ENCODE data around the gene PTPN6.

Gene PTPN6

DNA sequence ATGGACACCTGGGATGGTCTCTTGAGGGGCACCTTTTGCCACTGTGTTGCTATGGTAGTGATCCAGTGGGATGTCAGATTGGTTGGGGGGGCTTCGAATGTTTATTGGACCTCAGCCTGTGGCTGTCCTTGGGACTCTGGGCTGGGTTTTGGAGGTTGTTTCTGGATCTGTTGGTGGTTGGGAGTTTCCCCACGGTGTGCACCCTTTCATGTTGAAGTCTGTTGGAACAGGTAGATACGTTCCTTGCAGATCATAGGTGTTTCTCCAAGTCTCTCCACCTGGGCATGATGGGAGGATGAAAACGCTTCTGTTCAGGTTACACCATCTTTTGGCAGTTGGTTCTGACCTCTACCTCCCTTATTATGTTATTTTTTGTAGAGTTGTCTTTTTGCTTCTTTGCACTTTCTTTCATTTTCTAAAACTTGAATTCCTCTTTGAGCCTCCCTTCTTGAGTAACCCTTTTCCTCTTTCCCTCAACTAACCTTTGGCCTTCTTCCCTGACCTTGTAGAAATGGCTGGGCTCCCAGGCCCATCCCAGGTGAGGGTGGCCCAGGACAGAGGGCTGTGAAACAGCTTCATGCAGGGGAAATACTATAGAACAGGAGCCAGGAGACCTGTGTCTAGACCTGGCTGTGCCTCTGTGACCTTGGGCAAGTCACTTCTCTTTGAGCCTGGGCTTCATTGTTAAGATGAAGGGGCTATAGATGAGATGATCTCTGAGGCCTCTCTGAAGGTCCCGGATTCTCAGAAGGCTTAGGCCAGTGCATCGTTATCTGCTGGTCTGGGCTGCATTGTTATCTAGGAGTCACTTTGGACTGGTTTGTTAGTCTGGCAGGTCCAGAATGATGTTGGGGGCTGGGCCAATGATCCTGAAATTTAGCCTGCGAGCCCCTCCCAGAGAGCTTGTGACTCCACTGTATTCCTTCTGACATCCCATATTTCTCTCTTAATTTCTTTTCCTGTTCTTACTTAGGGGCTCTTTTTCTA, 21.4 kb upstream of the PTPN6 start:
- Histone ChIP-seq H3K4me1 (ENCODE audit: insufficient read depth, low read length) (peaks cover 18% of the 10 kb centered on the region), H3K9ac (ENCODE audit: low read depth, low read length) (peak overlapping the region; percentile 81), H3K36me3 (ENCODE audit: insufficient read depth, low read length) (peaks cover 14% of the 10 kb centered on the region), H3K9me3 (ENCODE audit: control insufficient read depth, insufficient read depth, low read length) (no peaks in the 10 kb centered on the region)

DNA sequence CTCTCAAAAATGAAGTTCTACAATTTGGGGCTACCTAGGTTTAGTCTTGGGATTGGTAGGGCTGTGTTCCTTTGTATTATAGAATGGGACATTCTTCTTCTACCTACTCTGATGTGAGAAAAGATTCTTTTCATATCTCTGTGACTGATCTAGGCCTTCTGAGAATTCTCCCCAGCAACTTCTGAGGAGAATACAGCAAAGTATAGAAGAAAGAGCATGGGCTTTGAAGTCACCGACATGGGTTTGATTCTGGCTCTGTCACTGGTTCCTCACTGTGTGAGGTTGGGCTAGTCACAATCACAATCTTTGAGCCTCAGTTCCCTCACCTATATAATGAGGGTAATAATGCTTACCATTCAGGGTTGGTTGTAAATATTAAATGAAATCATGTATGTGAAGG, 18.4 kb upstream of the PTPN6 start:
- H3K9ac ChIP-seq (ENCODE audit: low read depth, low read length), result no peak overlapping the region

GRCh38 chr12:6934110-6934509, 17.0 kb upstream of the PTPN6 start:
- no peak overlapping the region for H3K9ac ChIP-seq (ENCODE audit: low read depth, low read length)
- no peaks in the 10 kb centered on the region for H3K9me3 ChIP-seq (ENCODE audit: control insufficient read depth, insufficient read depth, low read length)
- H3K4me1 ChIP-seq (ENCODE audit: insufficient read depth, low read length), result peaks cover 11% of the 10 kb centered on the region
- H3K36me3 ChIP-seq (ENCODE audit: insufficient read depth, low read length), result peaks cover 14% of the 10 kb centered on the region

More for the DNA sequence above, 18.4 kb upstream of the PTPN6 start:
- H3K4me1 ChIP-seq (ENCODE audit: insufficient read depth, low read length), result peaks cover 11% of the 10 kb centered on the region
- H3K36me3 ChIP-seq (ENCODE audit: insufficient read depth, low read length), result peaks cover 14% of the 10 kb centered on the region
- no peaks in the 10 kb centered on the region for H3K9me3 ChIP-seq (ENCODE audit: control insufficient read depth, insufficient read depth, low read length)

DNA sequence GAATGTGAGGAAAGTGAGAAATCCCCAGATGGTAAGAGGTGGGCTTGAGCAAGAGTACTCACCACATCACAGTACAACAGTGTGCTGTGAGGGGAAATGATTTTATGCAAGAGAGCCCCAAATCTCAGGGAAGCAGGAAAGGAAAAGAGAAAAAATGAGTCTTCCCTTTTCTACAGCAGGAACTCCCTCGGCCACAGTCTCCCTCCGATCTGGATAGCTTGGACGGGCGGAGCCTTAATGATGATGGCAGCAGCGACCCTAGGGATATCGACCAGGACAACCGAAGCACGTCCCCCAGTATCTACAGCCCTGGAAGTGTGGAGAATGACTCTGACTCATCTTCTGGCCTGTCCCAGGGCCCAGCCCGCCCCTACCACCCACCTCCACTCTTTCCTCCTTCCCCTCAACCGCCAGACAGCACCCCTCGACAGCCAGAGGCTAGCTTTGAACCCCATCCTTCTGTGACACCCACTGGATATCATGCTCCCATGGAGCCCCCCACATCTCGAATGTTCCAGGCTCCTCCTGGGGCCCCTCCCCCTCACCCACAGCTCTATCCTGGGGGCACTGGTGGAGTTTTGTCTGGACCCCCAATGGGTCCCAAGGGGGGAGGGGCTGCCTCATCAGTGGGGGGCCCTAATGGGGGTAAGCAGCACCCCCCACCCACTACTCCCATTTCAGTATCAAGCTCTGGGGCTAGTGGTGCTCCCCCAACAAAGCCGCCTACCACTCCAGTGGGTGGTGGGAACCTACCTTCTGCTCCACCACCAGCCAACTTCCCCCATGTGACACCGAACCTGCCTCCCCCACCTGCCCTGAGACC, 15.6 kb upstream of the PTPN6 start:
- Histone ChIP-seq H3K36me3 (ENCODE audit: insufficient read depth, low read length) (peaks cover 14% of the 10 kb centered on the region), H3K9me3 (ENCODE audit: control insufficient read depth, insufficient read depth, low read length) (no peaks in the 10 kb centered on the region), H3K4me1 (ENCODE audit: insufficient read depth, low read length) (no peaks in the 10 kb centered on the region; the same call in 1 of the 2 replicates), H3K9ac (ENCODE audit: low read depth, low read length) (no peak overlapping the region)

GRCh38 chr12:6936194-6936635, 14.9 kb upstream of the PTPN6 start:
- Histone ChIP-seq H3K9me3 (ENCODE audit: control insufficient read depth, insufficient read depth, low read length) (no peaks in the 10 kb centered on the region), H3K4me1 (ENCODE audit: insufficient read depth, low read length) (no peaks in the 10 kb centered on the region; the same call in 1 of the 2 replicates), H3K36me3 (ENCODE audit: insufficient read depth, low read length) (peaks cover 16% of the 10 kb centered on the region), H3K9ac (ENCODE audit: low read depth, low read length) (no peak overlapping the region)

DNA sequence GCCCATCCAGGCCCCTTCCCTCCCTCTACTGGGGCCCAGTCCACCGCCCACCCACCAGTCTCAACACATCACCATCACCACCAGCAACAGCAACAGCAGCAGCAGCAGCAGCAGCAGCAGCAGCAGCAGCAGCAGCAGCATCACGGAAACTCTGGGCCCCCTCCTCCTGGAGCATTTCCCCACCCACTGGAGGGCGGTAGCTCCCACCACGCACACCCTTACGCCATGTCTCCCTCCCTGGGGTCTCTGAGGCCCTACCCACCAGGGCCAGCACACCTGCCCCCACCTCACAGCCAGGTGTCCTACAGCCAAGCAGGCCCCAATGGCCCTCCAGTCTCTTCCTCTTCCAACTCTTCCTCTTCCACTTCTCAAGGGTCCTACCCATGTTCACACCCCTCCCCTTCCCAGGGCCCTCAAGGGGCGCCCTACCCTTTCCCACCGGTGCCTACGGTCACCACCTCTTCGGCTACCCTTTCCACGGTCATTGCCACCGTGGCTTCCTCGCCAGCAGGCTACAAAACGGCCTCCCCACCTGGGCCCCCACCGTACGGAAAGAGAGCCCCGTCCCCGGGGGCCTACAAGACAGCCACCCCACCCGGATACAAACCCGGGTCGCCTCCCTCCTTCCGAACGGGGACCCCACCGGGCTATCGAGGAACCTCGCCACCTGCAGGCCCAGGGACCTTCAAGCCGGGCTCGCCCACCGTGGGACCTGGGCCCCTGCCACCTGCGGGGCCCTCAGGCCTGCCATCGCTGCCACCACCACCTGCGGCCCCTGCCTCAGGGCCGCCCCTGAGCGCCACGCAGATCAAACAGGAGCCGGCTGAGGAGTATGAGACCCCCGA, 14.3 kb upstream of the PTPN6 start:
- H3K9ac ChIP-seq (ENCODE audit: low read depth, low read length), result peak overlapping the region; percentile 72
- no peaks in the 10 kb centered on the region; the same call in 1 of the 2 replicates for H3K4me1 ChIP-seq (ENCODE audit: insufficient read depth, low read length)
- H3K36me3 ChIP-seq (ENCODE audit: insufficient read depth, low read length), result peaks cover 18% of the 10 kb centered on the region
- H3K9me3 ChIP-seq (ENCODE audit: control insufficient read depth, insufficient read depth, low read length), result no peaks in the 10 kb centered on the region

- H3K4me1 ChIP-seq (ENCODE audit: insufficient read depth, low read length), result no peaks in the 10 kb centered on the region; the same call in 1 of the 2 replicates
- H3K36me3 ChIP-seq (ENCODE audit: insufficient read depth, low read length), result peaks cover 14% of the 10 kb centered on the region; the same call in 1 of the 2 replicates
- peak overlapping the region; percentile 72 for H3K9ac ChIP-seq (ENCODE audit: low read depth, low read length)
- H3K9me3 ChIP-seq (ENCODE audit: control insufficient read depth, insufficient read depth, low read length), result no peaks in the 10 kb centered on the region
These were observed 13.4 kb upstream of the PTPN6 start for GRCh38 chr12:6937481-6938352.

GRCh38 chr12:6938353-6939190, 12.6 kb upstream of the PTPN6 start:
- Histone ChIP-seq H3K36me3 (ENCODE audit: insufficient read depth, low read length) (peaks cover 12% of the 10 kb centered on the region; the same call in 1 of the 2 replicates), H3K9me3 (ENCODE audit: control insufficient read depth, insufficient read depth, low read length) (no peaks in the 10 kb centered on the region), H3K4me1 (ENCODE audit: insufficient read depth, low read length) (no peaks in the 10 kb centered on the region; the same call in 1 of the 2 replicates)

DNA sequence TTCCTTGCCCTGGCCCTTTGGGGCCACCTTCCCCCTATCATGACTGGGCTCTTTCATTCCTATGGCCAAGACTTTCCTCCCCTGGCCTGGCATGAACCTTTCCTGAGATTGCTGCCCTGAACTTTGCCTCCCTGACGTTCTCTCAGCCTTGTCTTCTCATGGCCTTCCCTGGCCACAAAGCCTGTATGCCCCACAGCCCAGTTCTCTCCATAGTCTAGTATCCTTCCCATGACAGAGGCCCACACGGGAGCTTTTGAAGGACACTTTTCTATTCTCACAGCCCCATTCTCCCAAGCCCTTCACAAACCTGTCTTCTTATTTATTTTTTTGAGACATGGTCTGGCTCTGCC, 12.0 kb upstream of the PTPN6 start:
- no peaks in the 10 kb centered on the region for H3K9me3 ChIP-seq (ENCODE audit: control insufficient read depth, insufficient read depth, low read length)
- H3K9ac ChIP-seq (ENCODE audit: low read depth, low read length), result no peak overlapping the region; the same call in 1 of the 2 replicates
- H3K36me3 ChIP-seq (ENCODE audit: insufficient read depth, low read length), result peaks cover 8% of the 10 kb centered on the region; the same call in 1 of the 2 replicates
- no peaks in the 10 kb centered on the region; the same call in 1 of the 2 replicates for H3K4me1 ChIP-seq (ENCODE audit: insufficient read depth, low read length)

More at GRCh38 chr12:6938353-6939190, 12.6 kb upstream of the PTPN6 start:
- peak overlapping the region; percentile 72 for H3K9ac ChIP-seq (ENCODE audit: low read depth, low read length)

DNA sequence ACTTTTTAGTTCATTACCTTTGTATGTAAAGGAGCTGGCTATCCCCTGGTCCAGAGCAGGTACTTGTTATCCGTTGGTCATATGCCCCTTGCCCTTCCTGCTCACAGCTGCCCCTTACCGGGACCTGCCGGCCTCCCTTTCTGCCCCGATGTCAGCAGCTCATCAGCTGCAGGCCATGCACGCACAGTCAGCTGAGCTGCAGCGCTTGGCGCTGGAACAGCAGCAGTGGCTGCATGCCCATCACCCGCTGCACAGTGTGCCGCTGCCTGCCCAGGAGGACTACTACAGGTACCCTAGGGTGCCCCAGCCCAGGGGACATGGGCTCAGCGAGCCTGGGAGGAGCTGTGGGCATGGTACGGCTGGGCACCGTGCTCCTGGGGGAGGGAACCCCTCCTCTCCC, 9.9 kb upstream of the PTPN6 start:
- no peaks in the 10 kb centered on the region for H3K9me3 ChIP-seq (ENCODE audit: control insufficient read depth, insufficient read depth, low read length)
- H3K4me1 ChIP-seq (ENCODE audit: insufficient read depth, low read length), result peaks cover 11% of the 10 kb centered on the region
- 0 out of 2 replicates have a peak, but pooled peaks cover 4% of the 10 kb centered on the region for H3K36me3 ChIP-seq (ENCODE audit: insufficient read depth, low read length)
- no peak overlapping the region for H3K9ac ChIP-seq (ENCODE audit: low read depth, low read length)

DNA sequence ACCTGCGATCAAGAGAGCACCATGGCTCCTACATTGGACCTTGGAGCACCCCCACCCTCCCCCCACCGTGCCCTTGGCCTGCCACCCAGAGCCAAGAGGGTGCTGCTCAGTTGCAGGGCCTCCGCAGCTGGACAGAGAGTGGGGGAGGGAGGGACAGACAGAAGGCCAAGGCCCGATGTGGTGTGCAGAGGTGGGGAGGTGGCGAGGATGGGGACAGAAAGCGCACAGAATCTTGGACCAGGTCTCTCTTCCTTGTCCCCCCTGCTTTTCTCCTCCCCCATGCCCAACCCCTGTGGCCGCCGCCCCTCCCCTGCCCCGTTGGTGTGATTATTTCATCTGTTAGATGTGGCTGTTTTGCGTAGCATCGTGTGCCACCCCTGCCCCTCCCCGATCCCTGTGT, 9.4 kb upstream of the PTPN6 start:
- H3K4me1 ChIP-seq (ENCODE audit: insufficient read depth, low read length), result peaks cover 11% of the 10 kb centered on the region
- 0 out of 2 replicates have a peak, but pooled peaks cover 4% of the 10 kb centered on the region for H3K36me3 ChIP-seq (ENCODE audit: insufficient read depth, low read length)
- no peak overlapping the region for H3K9ac ChIP-seq (ENCODE audit: low read depth, low read length)
- no peaks in the 10 kb centered on the region for H3K9me3 ChIP-seq (ENCODE audit: control insufficient read depth, insufficient read depth, low read length)

GRCh38 chr12:6942331-6942665, 8.9 kb upstream of the PTPN6 start:
- Histone ChIP-seq H3K36me3 (ENCODE audit: insufficient read depth, low read length) (0 out of 2 replicates have a peak, but pooled peaks cover 4% of the 10 kb centered on the region), H3K9ac (ENCODE audit: low read depth, low read length) (no peak overlapping the region), H3K9me3 (ENCODE audit: control insufficient read depth, insufficient read depth, low read length) (no peaks in the 10 kb centered on the region), H3K4me1 (ENCODE audit: insufficient read depth, low read length) (peaks cover 11% of the 10 kb centered on the region)
